Epithelial cell of proximal tubule (primary cell): ENCODE results near the gene NPAT. TPM values are rescaled to one million over a fixed set of nuclear protein-coding genes. Genes with fewer than 3 reads are reported as not detected.
"Not testable (repeated sequence)": the region's sequence is repeated elsewhere in the genome, so short reads cannot be mapped to it uniquely, and the experiment has no call there.

Experiments
- DNase-seq: peaks from one replicate; pipeline ENCODE4 v3.0.0-alpha.2; 2011; ENCODE audit warnings: low read depth
- H3K4me3 ChIP-seq: 2 replicates; pipeline ENCODE4 v1.5.1; 2011; ENCODE audit warnings: low read depth, mild to moderate bottlenecking, low read length
- total RNA-seq: library from RNA; depleted of rRNA; stranded (reverse); fragments of >200 nt; gene quantifications from 2 replicates; pipeline ENCODE4 v1.2.3, GENCODE V29; 2015
- TF ChIP-seq, protein P1 (sequence below): conservative IDR thresholded peaks from 2 replicates; pipeline ENCODE4 v1.5.1; 2012; ENCODE audit warnings: low read depth, mild to moderate bottlenecking, low read length

NPAT gene
- total RNA-seq, 1 donor from 2014 or later, result 9.6 TPM

DNA sequence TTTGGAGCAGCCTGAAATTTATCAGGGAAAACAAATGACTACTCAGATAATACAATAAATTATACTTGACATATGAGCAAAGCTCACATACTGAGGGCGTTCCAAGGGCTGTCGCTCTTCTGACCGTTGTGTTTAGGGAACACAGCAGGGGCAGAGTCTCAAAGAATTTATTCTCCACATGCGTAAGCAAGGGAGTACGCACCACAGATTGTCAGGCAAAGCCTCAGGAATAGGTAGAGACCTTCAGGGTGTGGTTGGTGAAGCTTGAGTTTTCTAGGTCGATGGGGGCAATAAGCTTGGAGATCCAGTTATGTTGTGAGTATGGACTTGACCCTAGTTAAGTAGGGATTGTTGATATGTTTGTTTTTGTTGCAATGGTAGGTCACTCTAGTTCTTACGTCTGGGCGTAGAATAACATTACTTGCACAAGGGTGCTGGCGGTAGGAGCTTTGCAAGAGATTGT is 100.2 kb downstream of the NPAT start:
- peak overlapping the region; percentile 88 for H3K4me3 ChIP-seq
- no peak for DNase-seq
- TF ChIP-seq, protein P1, sequence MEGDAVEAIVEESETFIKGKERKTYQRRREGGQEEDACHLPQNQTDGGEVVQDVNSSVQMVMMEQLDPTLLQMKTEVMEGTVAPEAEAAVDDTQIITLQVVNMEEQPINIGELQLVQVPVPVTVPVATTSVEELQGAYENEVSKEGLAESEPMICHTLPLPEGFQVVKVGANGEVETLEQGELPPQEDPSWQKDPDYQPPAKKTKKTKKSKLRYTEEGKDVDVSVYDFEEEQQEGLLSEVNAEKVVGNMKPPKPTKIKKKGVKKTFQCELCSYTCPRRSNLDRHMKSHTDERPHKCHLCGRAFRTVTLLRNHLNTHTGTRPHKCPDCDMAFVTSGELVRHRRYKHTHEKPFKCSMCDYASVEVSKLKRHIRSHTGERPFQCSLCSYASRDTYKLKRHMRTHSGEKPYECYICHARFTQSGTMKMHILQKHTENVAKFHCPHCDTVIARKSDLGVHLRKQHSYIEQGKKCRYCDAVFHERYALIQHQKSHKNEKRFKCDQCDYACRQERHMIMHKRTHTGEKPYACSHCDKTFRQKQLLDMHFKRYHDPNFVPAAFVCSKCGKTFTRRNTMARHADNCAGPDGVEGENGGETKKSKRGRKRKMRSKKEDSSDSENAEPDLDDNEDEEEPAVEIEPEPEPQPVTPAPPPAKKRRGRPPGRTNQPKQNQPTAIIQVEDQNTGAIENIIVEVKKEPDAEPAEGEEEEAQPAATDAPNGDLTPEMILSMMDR, result no peak

GRCh38 chr11:108121274-108122155 is 100.9 kb downstream of the NPAT start, which contains the start of gene ACAT1:
Gene ACAT1, plus strand, starts transcription at chr11:108121567. Its CDS starts 40 bp downstream, at chr11:108121607.
- TF ChIP-seq, protein P1, result peak; percentile 9
- H3K4me3 ChIP-seq, result peak within 1 kb of the TSS; percentile 88
- no peak for DNase-seq

DNA sequence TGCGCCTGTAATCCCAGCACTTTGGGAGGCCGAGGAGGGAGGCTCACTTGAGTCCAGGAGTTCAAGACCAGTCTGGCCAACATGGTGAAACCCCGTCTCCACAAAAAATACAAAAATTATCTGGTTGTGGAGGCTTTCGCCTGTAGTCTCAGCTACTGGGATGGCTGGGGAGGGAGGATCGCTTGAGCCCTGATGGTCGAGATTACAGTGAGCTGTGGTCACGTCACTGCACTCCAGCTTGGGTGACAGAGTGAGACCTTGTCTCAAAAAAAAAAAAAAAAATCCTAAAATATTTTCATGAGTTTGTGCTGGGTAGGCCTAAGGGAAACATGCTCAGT is 101.5 kb downstream of the NPAT start:
- peak overlapping the region; percentile 88 for H3K4me3 ChIP-seq
- DNase-seq, result not testable (repeated sequence)

DNA sequence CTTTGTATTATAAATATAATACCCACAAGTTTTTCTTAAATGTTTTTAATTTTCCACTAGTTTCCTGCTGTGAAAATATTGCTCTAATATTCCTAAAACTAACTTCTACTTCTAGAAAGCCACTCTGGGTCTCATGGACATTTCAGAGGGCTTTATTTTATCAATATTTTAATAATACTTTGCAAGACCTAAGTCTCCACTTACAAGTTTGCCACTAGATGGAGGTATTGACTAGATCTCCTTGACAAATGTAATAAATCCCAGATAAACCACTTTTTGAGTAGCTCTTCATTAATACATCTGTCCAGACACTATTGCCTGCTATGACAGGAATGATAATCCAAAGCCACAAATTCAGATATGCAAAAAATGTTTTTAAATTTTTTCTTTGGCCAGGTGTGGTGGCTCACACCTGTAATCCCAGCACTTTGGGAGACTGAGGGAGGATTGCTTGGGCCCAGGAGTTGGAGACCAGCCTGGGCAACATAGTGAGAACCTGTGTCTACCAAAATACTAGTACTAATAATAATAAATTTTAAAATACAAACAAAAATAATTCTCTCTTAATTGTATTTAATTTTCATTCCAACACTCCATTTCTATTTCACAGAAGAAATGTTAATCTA is 104.6 kb downstream of the NPAT start:
- DNase-seq, result no peak
- TF ChIP-seq, protein P1, result peak; percentile 62
- H3K4me3 ChIP-seq, result no peak overlapping the region

- peak; percentile 94 for DNase-seq
- TF ChIP-seq, protein P1, result no peak
- H3K4me3 ChIP-seq, result no peak overlapping the region
Observed at GRCh38 chr11:108115500-108116140, 106.8 kb downstream of the NPAT start.

- H3K4me3 ChIP-seq, result no peak overlapping the region
- DNase-seq, result no peak
- TF ChIP-seq, protein P1, result no peak
Observed at GRCh38 chr11:108112057-108112456, 110.4 kb downstream of the NPAT start.

DNA sequence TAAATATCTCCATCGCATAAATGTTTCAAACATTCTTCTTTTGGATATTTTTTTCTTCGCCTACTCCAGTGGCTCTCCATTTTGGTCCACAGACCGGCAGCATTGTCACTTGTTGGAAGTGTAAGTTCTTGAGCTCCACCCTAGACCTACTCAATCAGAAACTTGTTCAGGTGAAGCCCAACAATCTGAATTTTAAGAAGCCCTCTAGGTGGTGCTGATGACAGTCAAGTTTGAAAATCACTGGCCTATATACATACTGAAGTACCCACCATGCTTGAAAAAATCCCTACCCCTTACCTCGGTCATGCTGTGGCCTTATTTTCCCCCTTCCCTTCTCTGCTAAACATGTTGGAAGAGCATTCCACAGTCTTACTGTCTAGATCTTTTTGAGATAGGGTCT is 111.3 kb downstream of the NPAT start:
- TF ChIP-seq, protein P1, result no peak
- no peak for DNase-seq
- H3K4me3 ChIP-seq, result no peak overlapping the region
